Measurements from ENCODE around the gene IDH1. TPM values are rescaled to one million over a fixed set of nuclear protein-coding genes. Genes with fewer than 3 reads are reported as not detected.
"Not testable (repeated sequence)": the region's sequence is repeated elsewhere in the genome, so short reads cannot be mapped to it uniquely, and the experiment has no call there.

Gene IDH1
- total RNA-seq, 4 donors from 2014 or later, result 115 to 299 (median 184) TPM

DNA sequence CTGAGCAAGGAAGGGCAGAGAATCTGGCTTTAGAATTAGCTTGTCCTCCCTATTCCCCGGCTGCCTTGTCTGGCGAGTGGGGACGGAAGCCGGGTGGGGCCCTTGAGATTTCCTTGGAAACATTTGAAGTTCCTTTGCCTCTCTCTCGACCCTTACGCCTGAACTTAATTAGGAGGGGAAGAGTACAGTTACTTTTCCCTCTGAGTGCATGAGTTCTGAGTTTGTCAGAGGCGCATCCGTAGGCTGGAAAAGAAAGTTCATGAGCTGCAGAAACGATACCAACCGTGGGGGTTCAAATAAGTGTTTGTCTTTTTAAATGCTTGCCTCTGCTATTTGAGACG lies 11.7 kb upstream of the IDH1 start:
- peaks cover 0 to 4% (median 0%) of the 10 kb centered on the region in 3 donors for H3K36me3 ChIP-seq
- H3K27ac ChIP-seq, result peak overlapping the region; percentile 89 to 97 (median 94)
- H3K27me3 ChIP-seq, result no peaks in the 10 kb centered on the region
- no peak for DNase-seq
- no peak for TF ChIP-seq CTCF (IDR thresholded peaks at IDR 0.05)
- no peak for TF ChIP-seq POLR2A (IDR thresholded peaks at IDR 0.05)
- H3K4me1 ChIP-seq, result peaks cover 0 to 18% (median 1%) of the 10 kb centered on the region in 4 donors
- peak overlapping the region; percentile 79 to 93 (median 88) for H3K4me3 ChIP-seq
- H3K9me3 ChIP-seq, result no peaks in the 10 kb centered on the region

GRCh38 chr2:208265801-208266552 lies 11.1 kb upstream of the IDH1 start, which contains the start of gene PIKFYVE:
PIKFYVE (plus strand) TSS chr2:208266255; CDS start chr2:208271520, 5,265 bp downstream.
- peaks cover 0 to 18% (median 1%) of the 10 kb centered on the region in 4 donors for H3K4me1 ChIP-seq
- H3K27ac ChIP-seq, result peak within 1 kb of the TSS; percentile 89 to 97 (median 94)
- DNase-seq, result peak; percentile 91 to 98 (median 93)
- no peaks in the 10 kb centered on the region for H3K9me3 ChIP-seq
- peak within 1 kb of the TSS; percentile 79 to 93 (median 88) for H3K4me3 ChIP-seq
- no peaks in the 10 kb centered on the region for H3K36me3 ChIP-seq
- peak in 2 of 6 experiments; percentile 6 to 23 for TF ChIP-seq CTCF (IDR thresholded peaks at IDR 0.05)
- peak; percentile 30 to 74 for TF ChIP-seq POLR2A (IDR thresholded peaks at IDR 0.05)
- H3K27me3 ChIP-seq, result no peaks in the 10 kb centered on the region

DNA sequence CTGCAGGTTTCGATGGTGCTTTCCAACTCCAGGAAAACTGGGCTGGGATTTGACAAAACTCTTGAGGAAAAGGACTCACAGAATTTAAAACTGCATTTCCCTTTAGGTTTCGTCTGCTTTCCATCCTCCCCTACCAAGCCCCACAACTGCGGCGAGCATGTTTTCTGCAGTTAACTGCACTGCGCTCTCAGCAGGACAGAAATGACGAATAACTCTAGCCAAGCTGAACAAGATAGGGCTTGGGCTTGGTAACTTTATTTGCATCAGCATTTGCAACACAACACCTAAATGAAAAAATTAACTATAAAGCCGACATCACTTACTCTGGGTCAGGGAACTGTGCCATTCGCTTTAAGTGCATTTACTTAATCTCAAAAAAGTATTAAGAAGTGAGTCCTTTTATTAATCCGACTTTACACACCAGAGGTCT lies 10.5 kb upstream of the IDH1 start:
- Histone ChIP-seq H3K27ac (peak overlapping the region; percentile 89 to 97 (median 94)), H3K27me3 (no peaks in the 10 kb centered on the region), H3K36me3 (no peaks in the 10 kb centered on the region), H3K4me3 (peak overlapping the region; percentile 79 to 93 (median 88)), H3K4me1 (peaks cover 0 to 18% (median 1%) of the 10 kb centered on the region in 4 donors), H3K9me3 (no peaks in the 10 kb centered on the region)
- no peak for TF ChIP-seq CTCF (IDR thresholded peaks at IDR 0.05)
- no peak for TF ChIP-seq POLR2A (IDR thresholded peaks at IDR 0.05)
- DNase-seq, result peak in 2 of 3 donors; percentile 75

DNA sequence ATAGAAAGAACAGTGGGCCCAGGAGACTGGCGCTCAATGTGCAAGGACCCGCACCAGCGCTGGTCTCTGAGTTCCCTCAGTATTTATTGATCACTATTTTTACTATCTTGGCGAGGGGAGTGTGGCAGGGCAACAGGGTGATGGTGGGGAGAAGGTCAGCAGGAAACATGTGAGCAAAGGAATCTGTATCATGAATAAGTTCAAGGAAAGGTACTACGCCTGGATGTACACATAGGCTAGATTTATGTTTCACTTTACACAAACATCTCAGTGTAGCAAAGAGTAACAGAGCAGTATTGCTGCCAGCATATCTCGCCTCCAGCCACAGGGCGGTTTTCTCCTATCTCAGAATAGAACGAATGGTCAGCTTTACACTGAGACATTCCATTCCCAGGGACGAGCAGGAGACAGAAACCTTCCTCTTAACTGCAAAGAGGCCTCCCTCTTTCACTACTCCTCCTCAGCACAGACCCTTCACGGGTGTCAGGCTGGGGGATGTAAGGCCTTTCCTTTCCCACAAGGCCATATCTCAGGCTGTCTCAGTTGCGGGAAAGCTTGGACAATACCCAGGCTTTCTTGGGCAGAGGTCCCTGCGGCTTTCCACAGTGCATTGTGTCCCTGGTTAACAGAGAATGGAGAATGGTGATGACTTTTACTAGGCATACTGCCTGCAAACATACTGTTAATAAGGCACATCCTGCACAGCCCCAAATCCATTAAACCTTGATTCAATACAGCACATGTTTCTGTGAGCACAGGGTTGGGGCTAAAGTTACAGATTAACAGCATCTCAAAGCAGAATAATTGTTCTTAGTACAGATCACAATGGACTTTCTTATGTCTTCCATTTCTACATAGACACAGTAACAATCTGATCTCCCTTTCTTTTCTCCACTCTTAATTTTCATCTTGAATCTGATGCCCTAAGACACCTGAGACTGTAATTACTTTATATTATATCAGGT lies 2.3 kb upstream of the IDH1 start:
- not testable (repeated sequence) for H3K36me3 ChIP-seq, H3K27me3 ChIP-seq, DNase-seq, H3K4me3 ChIP-seq, H3K9me3 ChIP-seq
- peaks cover 0 to 22% (median 4%) of the 10 kb centered on the region in 4 donors for H3K4me1 ChIP-seq
- peak overlapping the region in 1 of 4 donors; percentile 17 for H3K27ac ChIP-seq

GRCh38 chr2:208256192-208256782 lies 1.4 kb upstream of the IDH1 start:
- TF ChIP-seq CTCF (IDR thresholded peaks at IDR 0.05) (peak in 1 of 6 experiments; percentile 14), POLR2A (IDR thresholded peaks at IDR 0.05) (no peak)
- Histone ChIP-seq H3K4me3 (no peak overlapping the region), H3K9me3 (no peaks in the 10 kb centered on the region), H3K27ac (peak overlapping the region in 1 of 4 donors; percentile 17), H3K36me3 (peaks cover 0 to 16% (median 0%) of the 10 kb centered on the region in 3 donors), H3K4me1 (peaks cover 0 to 26% (median 4%) of the 10 kb centered on the region in 4 donors), H3K27me3 (no peaks in the 10 kb centered on the region)
- DNase-seq, result no peak

All from Peyer's patch (tissue), 4 donors.